Vagina (tissue), 2 donors: ENCODE results near the gene FYB2.

Experiments
- CTCF ChIP-seq, 3 experiments: fragments of 450-650 bp in 2 of 3; fragments of 200-600 bp in 1 of 3; sonication (generic) in 1 of 3; IDR thresholded peaks; one replicate each; pipeline ENCODE4 v1.5.1; 2017 to 2019; ENCODE audit warnings: antibody characterized with exemption in 3 of 3, mild to moderate bottlenecking in 2 of 3, moderate library complexity in 2 of 3
- POLR2A ChIP-seq, 2 donors: fragments of 450-650 bp; IDR thresholded peaks; one replicate each; pipeline ENCODE4 v1.6.1; 2017; ENCODE audit warnings: antibody characterized with exemption in 2 of 2, mild to moderate bottlenecking in 2 of 2, moderate library complexity in 2 of 2

GRCh38 chr1:56814205-56814604, 5.0 kb downstream of the FYB2 start:
- TF ChIP-seq CTCF (IDR thresholded peaks at IDR 0.05) (no peak), POLR2A (IDR thresholded peaks at IDR 0.05) (no peak)
